Measurements from ENCODE around the gene MED13.

DNA sequence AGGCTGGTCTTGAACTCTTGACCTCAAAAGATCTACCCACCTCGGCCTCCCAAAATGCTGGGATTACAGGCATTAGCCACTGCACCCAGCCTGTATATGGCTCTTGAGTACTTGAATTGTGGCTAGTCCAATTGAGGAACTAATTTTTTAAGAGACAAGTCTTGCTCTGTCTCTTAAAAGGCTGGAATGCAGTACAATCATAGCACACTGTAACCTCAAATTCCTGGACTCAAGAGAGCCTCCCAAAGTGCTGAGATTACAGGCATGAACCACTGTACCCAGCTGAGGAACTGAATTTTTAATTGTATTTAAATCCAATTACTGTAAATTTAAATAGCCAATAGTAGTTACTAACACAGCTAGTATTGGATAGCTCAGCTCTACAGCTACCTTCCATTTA lies 50.6 kb downstream of the MED13 start:
- TF ChIP-seq CTCF (IDR thresholded peaks at IDR 0.05): no peak
- no peak for TF ChIP-seq POLR2A (IDR thresholded peaks at IDR 0.05)
- TF ChIP-seq POLR2AphosphoS5 (IDR thresholded peaks at IDR 0.05; ENCODE audit: insufficient read depth in 1 of 2, low read depth in 1 of 2): no peak

Data from vagina (tissue), 2 donors.